Activated T-cell treated with anti-CD3 and anti-CD28 coated beads for 4 hours (primary cell): ENCODE data around the gene MYRIP.
A peak's percentile ranks its signal among the peaks of the same experiment; 100 is the strongest.

Source experiments
- DNase-seq: peaks from one replicate; pipeline ENCODE4 v3.0.0-alpha.2; 2020

Gene MYRIP

DNA sequence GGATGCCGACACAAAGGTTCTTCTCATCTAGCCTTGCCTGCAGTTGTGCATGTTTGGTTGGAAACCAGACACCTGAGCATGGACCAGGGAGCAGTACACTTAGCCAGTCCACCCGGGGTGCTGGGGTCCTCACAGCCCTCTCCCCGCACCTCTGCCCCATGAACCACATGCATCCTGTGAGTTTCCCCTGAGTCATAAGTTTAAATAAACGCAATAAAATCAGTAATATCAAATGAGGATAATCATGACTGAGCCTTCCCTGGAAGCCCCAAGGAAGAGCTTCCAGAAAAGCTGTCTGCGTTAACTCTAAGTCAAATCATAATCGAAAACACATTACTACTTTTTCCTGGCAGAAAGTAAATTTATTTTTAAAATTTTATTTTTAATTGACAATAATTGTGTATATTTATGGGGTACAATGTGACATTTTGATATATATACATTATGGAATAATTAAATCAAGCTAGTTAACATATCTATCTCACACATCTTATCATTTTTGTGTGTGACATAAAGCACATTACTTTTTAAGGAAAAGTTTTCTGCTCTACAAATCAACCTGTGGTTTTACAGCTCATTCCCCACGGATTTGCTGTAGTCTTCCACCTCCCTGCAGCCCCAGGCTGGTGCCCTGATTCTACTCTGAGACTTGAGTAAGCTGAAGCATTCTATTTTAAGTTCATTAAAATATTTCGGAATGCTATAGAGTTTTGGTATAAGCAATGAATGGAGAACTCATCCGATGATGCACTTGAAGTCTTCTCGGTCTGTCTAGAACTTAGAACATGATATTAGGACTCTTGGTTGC, 334.1 kb downstream of the MYRIP start:
- DNase-seq: no peak

DNA sequence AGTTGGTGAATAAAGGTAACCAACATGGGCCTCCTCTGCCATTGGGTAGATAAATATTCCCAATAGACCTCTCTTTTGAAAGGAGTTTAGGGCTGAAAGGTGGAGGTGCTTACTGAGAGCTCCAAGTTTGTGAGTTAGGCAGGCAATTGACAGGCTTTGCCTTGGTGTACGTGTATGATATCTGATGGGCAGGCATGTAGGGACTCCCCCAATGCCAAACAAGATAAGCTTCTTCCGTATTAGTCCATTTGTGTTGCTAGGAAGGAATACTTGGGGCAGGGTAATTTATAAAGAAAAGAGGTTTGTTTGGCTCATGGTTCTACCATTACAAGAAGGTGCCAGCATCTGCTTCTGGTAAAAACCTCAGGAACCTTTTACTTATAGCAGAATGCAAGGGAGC, 339.4 kb downstream of the MYRIP start:
- no peak for DNase-seq

DNA sequence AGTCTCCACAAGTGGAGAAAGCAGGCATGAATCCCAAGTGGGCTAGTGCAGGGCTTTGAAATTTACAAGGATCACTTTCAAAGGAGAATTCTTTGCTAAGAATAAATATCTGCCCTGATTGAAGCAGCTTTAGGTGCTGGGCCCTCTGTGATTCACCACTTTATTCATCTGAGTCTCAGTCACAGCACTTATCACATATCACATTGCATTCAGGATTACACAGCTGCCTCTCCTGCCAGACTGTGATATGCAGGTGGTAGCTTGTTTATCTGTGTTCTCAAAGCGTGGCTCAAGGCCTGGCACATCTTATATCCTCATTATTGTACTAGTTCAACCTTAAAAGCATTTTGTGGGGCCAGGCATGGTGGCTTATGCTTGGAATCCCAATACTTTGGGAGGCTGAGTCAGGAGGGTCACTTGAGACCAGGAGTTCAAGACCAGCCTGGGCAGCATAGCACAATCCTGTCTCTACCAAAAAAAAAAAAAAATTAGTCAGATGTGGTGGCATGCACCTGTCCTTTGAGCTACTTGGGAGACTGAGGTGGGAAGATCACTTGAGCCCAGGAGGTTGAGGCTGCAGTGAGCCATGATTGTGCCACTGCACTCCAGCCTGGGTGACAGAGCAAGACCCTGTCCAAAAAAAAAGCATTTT, 343.2 kb downstream of the MYRIP start:
- no peak for DNase-seq

DNA sequence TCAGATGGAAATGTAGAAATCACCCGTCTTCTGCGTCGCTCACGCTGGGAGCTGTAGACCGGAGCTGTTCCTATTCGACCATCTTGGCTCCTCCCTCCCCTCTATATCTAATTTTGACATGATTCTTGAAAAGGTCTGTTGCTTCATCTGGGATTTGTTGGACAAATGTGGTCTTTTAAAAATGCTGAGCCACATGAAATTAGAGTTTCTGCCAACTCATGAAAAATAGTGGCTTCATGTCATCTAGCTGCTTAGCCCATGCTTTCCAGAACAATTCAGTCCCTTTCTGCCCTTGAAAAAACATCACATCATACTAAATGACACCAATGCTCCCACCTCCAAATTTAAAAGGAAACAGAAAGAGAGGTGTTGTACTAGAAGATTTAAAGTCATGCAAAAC, 351.5 kb downstream of the MYRIP start:
- no peak for DNase-seq

DNA sequence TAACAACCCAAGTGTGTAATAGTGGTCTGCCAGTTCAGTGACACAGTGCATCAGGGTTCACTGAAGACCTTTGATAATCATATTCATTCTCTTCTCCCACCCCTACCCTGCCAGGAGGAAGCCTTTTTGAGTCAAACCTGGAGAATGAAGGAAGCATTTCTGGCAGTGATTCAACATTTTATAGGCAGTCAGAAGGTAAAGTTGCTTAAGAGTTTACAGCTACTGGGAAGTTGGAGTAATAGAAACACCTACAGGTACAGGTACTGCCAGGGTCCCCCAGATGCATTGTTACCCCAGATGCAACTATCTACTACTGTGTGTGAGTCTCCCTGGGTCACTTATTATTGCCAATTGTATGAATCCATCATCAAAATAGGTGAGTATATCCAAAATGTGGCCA, 353.2 kb downstream of the MYRIP start:
- no peak for DNase-seq

DNA sequence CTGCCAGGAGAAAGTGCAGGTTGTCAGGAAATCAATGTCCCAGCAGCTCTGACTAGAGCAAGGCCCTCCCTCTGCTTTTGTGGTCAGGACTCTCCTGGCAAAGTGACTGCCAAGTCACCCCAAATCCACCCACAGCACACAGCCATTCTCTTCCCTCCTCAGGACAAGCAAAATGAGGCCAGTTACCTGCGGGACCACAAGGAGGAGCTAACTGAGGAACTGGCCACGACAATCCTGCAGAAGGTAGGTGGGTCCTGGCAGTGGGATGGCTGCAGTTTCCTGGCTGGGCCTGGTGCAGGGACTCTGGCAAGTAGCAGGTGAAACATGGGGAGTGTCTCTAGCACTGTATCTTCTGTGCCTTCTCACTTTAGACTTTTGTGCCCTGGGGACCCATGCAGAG, 357.6 kb downstream of the MYRIP start:
- DNase-seq: no peak

DNA sequence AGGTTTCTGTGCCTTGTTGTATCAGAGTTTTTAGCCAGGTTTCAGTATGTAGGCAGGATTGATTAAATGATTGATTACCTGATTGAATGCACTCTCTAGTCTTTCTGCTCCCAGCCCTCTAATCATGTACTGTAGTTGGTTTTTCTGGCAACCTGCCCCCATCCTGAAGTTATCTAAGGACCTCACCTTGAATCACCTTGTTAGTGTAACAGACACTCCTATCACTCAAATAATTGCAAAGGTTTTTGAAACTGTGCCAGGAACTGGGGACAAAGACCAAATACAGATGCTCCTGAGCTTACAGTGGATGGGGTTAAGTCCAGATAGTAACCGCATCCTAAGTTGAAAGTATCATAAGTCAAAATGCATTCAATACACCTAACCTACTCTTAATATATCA, 358.5 kb downstream of the MYRIP start:
- DNase-seq: no peak

DNA sequence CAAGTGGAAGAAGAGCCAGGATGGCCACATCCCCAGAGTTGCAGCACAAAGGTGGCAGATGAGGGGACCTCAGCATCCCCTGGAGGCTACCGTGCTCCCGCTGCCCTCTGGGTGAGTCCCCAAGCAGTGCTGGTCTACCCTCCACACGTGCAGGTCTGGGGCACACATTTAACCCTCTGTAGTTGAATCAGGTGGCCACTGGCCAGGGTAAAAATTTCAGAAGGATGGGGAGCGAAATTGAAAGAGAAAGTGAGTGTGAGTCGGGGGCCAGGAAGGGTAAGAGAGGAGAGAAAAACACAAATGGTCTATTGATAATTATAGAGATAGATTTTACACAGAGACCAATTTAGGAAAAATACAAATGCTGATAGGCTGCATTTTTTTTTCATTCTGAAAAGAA, 360.6 kb downstream of the MYRIP start:
- DNase-seq: no peak

DNA sequence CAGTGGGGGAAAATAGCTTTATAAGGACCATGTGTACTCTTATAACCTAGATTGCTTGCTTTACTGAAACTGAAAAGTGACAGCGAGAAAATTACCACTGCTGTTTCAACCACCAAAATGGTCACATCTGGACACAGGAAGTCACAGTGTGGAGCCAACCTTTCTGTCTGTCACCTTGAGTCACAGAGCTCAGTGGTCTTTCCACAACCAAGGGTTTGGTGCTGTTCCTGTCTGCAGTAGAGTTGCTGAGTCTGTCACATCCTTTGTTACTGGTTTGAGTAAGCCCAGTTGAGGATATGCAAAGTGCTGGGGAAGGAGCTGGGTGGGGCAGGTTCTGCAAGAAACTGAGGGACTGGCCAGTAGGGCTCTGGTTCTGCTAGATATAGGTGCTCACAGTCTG, 361.0 kb downstream of the MYRIP start:
- no peak for DNase-seq

DNA sequence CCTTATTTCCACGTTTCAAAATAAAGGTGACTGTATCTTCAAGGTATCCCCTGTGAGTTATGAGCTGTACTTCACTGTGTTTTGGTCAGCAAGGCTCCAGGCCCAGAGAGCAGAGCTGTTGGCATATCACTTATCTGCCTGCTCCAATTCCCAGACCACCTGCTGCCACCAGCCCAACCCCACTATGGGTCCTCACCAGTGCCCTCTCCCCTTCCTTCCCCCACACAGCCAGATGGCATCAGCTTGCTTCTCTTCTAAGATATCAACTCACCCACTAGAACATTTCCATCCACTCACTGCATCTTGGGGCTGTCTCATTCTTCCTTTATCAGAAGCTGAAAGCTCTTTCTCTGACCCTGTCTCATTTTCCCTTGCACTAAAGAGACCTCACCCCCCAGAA, 363.2 kb downstream of the MYRIP start:
- no peak for DNase-seq

DNA sequence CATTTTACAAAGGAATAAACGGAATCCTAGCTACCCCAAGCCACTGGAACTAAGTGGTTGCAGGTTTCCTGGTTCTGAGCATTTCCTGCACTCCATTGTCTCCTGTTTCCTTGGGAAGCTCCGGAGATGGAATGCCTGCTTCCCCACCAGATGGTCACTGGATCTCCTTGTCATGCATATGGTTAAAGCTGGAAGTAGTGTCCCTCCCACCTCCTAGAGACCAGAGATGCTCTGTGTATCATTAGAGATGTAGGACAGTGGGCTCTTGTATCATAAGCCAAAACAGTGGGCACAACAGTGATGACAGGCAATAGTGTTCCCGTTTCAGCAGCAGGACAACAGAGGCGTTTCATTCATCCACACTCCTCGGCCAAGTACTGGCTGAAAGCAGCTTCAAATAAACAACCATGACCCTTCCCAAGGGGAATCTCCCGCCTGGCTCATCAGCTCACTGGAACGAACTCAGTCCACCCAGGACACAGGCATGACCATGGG, 363.9 kb downstream of the MYRIP start:
- no peak for DNase-seq

DNA sequence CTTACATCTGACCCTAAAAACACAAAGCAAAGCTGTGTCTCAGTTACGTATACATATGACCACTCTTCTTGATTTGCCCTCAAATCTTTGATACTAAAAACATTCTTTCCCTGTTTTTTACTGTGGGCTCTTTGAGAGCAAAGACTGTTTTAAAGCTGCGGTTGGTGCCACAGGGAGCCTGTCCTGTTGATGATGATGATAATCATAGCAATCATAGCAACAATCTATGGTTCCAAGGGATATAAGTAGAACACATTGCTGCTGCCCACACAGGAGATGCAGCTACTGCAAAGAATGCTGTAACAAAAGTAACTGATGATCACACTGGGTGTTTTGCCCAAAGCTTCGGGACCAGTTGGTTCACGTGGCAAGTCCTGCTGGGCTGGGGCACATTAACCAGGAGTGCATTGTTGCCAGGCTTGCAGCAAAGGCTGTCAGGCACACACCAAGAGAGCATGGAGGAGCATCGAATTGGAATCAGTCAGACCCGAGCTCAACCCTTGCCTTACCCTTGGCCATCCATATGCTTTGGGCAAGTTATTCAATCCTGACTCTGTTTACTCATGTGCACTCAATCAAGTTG, 368.7 kb downstream of the MYRIP start:
- no peak for DNase-seq

DNA sequence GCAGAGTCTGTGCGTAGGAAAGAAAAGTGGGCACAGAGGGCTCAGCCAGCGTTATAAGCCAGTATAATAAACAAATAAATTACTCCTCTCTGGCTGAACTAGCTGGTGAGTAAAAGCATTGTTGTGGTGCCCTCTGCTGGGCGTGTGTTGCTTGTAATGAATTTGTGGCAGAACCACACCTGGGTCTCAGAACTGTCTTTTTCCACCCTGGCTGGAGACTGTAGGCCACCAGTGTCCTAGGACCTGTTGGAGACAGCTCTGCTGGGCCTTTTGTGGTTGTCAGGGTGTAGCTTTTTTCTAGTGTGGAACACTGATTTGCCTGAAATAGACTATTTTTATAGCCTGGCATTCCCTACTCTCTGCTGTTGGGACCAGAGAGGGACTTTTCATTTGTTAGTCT, 369.6 kb downstream of the MYRIP start:
- peak; percentile 30 for DNase-seq

DNA sequence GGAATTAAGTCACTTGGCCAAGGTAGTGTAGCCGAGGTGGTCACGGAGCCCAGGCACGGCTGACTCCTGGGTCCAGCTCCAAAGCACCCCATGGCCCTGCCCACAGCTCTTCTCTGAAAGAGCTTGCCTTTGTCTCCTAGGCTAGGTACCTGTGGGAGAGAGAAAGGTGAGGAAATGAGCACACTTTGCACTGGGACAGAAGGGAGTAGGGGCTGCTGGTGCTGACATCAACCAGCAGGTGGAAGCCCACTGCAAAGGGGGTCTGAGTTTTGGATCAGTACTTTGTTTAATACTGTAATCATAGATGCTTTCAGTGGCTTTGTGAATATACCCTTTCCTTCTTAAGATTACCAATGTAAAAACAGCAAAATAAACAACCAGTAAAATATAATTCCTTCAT, 371.8 kb downstream of the MYRIP start:
- no peak for DNase-seq

DNA sequence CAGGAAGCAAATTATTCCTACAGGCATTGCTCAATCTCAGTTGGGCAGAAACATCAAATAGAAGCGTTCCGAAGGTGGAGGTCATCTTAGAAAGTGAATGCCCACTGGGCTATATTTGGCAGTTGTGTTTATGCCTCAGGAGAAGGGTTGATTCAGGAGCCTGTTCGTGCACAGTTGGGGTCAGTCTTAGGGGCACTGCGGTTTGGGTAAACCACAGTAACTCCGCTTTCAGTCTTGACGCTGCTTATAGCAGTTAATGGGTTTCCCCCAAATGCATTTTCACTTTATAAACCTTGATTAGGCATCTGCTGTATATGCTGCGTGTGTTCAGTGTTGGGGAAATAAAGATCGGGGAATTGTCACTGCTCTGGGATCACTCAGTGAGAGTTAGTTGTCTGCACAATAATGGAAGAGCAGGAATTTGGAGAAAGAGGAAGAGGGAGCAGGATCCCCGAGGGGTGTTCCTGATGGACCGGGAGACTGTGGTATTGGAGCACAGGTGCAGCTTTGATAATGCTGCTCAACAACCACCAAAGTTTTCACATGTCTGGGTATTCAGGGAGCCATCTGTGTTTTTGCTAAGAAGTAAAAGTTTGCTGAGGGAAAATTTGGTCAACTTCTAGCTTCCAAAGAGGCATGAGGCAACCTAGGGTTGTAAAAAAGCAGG, 375.8 kb downstream of the MYRIP start:
- no peak for DNase-seq

DNA sequence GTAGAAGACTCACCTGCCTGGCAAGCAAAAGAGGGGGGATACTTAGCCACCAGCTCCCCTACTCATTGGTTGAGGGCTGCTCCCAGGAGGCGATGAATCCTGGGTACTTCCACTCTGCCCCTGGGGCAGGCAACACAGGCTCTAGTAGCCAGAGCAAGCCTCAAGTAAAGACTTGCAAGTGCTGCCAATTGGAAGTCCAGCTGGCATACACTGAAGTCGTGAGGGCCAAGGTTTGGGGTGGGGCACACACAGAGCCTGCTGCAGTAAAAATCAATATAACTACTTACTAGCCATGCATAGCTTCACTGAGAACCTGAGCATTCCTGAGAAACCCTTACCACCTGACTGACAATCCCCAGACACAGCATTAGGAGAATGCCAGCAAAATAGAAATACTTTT, 377.1 kb downstream of the MYRIP start:
- DNase-seq: no peak

DNA sequence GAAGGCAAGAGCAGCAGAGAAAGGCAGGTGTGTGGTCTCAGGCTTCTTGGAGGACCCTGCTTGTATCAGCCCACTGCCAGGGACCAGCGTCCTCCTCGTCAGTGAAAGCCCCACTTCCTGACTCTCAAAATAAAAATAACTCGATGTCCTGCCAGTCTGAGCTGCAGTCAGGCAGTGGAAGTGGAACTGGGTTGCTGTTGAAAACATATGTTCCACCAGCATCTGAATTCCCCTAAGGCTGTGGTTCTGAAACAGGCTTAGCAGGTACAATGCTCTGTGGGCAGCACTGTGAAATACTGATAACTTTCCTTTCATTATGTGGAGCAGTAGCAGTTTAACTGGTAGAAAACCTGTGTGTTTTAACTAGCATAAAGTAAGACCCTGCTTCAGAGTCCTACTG, 378.5 kb downstream of the MYRIP start:
- DNase-seq: no peak

DNA sequence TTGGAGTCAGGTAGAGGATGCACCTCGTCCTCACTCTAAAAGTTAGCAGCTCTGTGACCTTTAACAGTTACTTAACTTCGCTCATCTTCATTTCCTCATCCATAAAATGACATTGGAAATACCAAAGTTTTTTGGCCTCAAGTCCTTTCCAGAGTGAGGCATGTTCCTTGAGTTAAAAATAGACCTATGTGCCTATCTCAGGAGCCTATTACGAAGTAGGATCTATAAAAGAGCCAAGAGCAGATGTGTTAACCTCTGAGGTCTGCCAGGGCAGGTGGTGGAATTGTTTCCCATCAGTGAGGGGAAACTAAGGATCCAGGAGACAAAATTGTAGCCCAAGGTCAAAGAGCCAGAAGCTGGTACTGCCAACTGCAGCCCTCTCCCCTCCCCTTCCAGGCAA, 379.7 kb downstream of the MYRIP start:
- no peak for DNase-seq

DNA sequence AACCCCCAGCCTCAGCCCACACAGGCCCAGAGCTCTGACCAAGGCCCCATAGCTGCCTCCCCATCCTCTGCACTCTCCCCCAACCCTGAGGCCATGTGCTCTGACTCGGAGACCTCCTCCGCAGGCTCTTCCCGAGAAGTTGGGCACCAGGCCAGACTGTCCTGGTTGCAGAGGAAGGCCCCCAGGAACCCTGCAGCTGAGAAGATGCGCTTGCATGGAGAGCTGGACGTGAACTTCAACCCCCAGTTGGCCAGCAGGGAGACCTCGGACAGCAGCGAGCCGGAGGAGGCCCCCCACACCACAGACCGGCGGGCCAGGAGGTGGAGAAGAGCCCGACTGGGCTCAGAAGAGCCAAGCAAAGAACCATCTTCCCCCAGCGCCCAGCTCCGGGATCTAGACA, 380.6 kb downstream of the MYRIP start:
- DNase-seq: no peak

DNA sequence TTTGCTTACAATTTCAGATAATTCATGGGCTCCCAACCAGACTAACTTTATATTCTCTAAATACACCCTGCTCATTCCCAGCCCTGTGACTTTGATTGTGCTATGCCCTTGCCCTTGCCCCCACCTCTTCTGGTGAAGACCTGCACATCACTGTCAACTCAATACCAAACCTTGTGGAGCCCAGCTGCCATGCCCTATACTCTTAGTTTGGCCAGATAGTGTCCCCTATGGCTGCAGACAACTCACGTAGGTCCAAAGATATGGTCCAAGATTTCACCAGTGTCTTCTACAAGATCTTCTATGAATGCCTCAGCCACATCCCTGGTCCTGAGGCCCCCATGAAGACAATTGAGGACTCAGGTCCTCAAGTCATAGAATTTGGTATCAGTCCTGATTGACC, 381.8 kb downstream of the MYRIP start:
- DNase-seq: no peak

DNA sequence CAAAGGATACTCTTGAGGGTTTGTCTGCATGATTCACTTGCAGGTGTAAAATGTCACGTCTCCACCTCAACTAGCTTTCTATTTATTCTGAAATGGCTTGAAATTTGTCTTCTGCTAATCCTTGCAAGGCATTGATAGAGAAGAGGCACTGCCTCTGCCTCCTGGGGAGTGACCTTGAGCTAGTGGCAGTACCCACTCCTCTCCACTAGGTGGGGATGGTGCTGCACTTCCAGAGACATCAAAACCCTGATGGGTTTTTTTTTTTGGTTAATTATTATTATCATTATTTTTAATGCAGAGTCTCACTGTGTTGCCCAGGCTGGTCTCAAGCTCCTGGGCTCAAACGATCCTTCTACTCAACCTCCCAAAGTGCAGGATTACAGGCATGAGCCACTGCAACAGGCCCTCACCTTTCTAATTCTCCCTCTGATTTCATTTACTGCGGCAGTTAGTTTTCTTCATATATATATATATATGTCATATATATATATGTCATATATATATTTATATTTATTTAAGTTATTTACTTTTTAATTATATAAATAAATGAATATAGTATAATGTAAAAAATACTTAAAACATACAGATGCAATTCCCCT, 382.5 kb downstream of the MYRIP start:
- peak; percentile 43 for DNase-seq

DNA sequence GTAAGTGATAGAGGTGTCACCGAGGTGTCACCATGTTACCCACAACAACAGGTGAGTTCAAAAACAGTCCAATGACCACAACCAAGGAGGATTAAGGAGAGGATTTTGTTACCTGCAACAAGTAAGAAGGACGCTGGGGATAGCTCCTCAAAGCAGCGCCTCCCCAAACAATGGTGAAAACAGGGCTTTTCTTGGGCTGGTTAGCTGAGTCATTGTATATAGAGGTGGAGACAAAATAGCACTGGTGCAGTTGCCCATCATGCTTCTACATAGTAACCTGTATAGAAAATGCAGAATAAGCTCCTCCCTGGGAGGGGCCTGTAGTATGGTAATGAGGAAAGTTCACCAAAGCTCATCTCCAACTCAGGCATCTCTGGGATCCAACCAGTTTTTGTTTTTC, 383.2 kb downstream of the MYRIP start:
- DNase-seq: no peak

DNA sequence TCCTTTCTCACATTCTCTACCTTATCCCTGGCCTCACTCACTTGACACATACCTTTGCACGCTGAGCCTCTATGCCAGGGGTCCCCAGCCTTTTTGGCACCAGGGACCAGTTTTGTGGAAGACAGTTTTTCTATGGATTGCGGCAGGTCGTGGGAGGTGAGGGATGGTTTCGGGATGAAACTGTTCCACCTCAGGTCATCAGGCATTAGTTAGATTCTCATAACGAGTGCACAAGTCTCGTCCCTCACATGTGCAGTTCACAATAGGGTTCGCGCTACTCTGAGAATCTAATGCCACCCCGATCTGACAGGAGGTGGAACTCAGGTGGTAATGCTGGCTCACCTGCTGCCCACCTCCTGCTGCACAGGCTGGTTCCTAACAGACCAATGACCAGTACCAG, 387.6 kb downstream of the MYRIP start:
- DNase-seq: no peak
